ENCODE measurements around the gene DUSP1.

DNA sequence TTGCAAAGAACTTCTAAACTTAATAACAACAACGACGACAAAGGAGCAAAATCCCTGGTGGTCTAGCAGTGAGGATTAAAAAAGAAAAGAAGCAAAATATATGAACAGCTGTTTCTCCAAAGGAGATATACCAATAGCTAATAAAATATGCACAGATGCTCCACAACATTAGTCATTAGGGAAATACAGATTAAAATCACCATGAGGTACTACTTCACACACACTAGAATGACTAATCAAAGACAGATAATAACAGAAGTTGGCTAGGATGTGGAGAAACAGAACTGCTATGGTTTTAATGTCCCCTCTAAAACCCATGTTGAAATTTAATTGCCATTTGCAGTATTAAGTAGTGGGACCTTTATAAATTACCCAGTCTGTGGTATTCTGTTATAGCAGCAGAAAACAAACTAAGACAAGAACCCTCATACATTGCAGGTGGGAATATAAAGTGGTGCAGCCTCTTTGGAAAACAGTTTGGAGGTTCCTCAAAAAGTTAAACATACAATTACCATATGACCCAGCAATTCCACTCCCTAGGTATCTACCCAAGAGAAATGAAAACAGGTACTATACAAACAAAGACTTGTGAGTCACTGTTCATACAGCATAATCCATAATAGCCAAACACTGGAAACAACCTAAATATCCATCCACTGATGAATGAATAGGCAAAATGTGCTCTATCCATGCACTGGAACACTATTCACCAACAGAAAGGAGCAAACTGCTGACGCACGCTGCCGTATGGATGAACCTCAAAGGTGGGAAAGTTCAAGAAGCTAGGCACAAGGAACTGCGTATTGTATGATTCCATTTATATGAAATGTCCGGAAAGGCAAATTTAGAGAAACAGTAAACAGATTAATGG, 11.4 kb upstream of the DUSP1 start:
- TF ChIP-seq, protein P1, sequence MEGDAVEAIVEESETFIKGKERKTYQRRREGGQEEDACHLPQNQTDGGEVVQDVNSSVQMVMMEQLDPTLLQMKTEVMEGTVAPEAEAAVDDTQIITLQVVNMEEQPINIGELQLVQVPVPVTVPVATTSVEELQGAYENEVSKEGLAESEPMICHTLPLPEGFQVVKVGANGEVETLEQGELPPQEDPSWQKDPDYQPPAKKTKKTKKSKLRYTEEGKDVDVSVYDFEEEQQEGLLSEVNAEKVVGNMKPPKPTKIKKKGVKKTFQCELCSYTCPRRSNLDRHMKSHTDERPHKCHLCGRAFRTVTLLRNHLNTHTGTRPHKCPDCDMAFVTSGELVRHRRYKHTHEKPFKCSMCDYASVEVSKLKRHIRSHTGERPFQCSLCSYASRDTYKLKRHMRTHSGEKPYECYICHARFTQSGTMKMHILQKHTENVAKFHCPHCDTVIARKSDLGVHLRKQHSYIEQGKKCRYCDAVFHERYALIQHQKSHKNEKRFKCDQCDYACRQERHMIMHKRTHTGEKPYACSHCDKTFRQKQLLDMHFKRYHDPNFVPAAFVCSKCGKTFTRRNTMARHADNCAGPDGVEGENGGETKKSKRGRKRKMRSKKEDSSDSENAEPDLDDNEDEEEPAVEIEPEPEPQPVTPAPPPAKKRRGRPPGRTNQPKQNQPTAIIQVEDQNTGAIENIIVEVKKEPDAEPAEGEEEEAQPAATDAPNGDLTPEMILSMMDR (conservative IDR thresholded peaks at IDR 0.05; ENCODE audit: low read depth, low read length) = no peak
- TF ChIP-seq, protein P2, sequence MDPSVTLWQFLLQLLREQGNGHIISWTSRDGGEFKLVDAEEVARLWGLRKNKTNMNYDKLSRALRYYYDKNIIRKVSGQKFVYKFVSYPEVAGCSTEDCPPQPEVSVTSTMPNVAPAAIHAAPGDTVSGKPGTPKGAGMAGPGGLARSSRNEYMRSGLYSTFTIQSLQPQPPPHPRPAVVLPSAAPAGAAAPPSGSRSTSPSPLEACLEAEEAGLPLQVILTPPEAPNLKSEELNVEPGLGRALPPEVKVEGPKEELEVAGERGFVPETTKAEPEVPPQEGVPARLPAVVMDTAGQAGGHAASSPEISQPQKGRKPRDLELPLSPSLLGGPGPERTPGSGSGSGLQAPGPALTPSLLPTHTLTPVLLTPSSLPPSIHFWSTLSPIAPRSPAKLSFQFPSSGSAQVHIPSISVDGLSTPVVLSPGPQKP (IDR thresholded peaks at IDR 0.05; ENCODE audit: borderline replicate concordance, low read depth, low read length) = no peak
- TF ChIP-seq POLR2A (IDR thresholded peaks at IDR 0.05; ENCODE audit: low read depth, low read length) = no peak
- TF ChIP-seq NFE2L2 (IDR thresholded peaks at IDR 0.05; ENCODE audit: low read depth, low read length) = no peak
- no peak for TF ChIP-seq MAFK (IDR thresholded peaks at IDR 0.05; ENCODE audit: low read depth, low read length)
- TF ChIP-seq MXI1 (IDR thresholded peaks at IDR 0.05; ENCODE audit: borderline replicate concordance, low read depth, low read length) = no peak
- no peak for TF ChIP-seq CHD1 (IDR thresholded peaks at IDR 0.05; ENCODE audit: low read depth, low read length)
- no peak for TF ChIP-seq BHLHE40 (IDR thresholded peaks at IDR 0.05; ENCODE audit: low read depth, low read length)
- TF ChIP-seq SMC3 (IDR thresholded peaks at IDR 0.05; ENCODE audit: low read depth, low read length) = no peak
- TF ChIP-seq RFX5 (IDR thresholded peaks at IDR 0.05; ENCODE audit: low read depth, low read length) = no peak
- TF ChIP-seq RCOR1 (IDR thresholded peaks at IDR 0.05; ENCODE audit: insufficient replicate concordance, low read length) = no peak
- TF ChIP-seq CEBPB (IDR thresholded peaks at IDR 0.05; ENCODE audit: low read depth, low read length) = no peak
